ENCODE data around the gene HSP90AA1. TPM values are rescaled to one million over a fixed set of nuclear protein-coding genes. Genes with fewer than 3 reads are reported as not detected.
"Not testable (repeated sequence)": the region's sequence is repeated elsewhere in the genome, so short reads cannot be mapped to it uniquely, and the experiment has no call there.

HSP90AA1 gene
- total RNA-seq (2014; rRNA removed; shearing (Covaris generic); ENCODE audit: low replicate concordance): 95.3 and 116 TPM in 2 replicates

DNA sequence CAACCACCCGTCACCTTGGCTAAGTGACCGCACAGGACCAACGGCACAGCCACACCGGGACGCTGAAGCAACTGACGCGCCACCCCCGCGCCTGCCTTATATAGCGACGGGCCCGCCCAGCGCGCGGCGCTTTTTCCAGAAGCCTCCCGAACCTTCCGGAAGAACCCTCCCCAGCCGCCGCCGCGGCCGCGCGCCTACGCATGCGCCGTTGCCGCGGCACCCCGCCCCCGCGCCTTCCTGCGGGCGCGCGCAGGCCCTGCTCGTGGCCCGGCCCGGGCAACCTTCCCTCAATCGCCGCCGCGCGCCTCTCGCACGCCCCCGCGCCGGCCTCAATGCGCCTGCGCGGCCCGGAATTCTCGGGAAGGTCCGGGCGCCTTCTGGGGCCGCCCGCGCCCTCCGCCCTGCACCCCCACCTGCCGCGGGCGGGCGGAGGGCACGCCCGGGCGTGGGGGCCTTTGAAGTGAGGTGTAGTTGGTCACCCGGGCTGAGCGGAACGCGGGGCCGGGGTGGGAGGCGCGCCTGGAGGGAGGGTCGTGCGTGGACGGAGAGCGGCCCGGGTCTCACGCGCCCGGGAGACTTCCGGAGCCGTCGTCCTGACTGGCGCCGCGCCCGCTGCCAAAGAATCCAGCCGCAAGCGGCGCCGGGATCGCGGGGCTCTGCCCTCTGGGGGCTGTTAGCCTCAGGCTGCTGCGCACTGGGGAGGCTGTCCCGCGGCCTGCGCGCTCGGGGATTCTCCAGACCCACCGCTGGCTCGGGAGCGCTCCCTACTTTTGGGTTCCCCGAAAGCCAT is at the start of gene HSP90AA1:
Gene HSP90AA1, minus strand, starts transcription at position 73 of the 790 bp plus-strand sequence. CDS start 666 bp downstream, outside the sequence.
- peak; percentile 87 for DNase-seq (ENCODE audit: low read depth)
- in situ Hi-C loops (cut with HindIII; ENCODE audit: low pct_unique_long_range_greater_than_20kb, low sequenced_read_pairs): no loop called here

DNA sequence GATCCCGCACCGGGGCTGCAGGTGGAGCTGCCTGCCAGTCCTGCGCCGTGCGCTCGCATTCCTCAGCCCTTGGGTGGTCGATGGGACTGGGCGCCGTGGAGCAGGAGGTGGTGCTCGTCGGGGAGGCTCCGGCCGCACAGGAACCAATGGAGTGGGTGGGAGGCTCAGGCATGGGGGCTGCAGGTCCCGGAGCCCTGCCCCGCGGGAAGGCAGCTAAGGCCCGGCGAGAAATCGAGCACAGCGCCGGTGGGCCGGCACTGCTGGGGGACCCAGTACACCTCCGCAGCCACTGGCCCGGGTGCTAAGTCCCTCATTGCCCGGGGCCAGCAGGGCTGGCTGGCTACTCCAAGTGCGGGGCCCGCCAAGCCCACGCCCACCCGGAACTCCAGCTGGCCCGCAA is 48.6 kb upstream of the HSP90AA1 start:
- in situ Hi-C loops (cut with HindIII; ENCODE audit: low pct_unique_long_range_greater_than_20kb, low sequenced_read_pairs); DNase-seq (ENCODE audit: low read depth): not testable (repeated sequence)

DNA sequence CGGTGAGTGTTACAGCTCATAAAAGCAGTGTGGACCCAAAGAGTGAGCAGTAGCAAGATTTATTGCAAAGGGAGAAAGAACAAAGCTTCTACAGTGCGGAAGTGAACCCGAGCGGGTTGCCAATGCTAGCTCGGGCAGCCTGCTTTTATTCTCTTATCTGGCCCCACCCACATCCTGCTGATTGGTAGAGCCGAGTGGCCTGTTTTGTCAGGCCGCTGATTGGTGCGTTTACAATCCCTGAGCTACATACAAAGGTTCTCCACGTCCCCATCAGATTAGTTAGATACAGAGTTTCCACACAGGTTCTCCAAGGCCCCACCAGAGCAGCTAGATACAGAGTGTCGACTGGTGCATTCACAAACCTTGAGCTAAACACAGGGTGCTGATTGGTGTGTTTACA is 47.9 kb upstream of the HSP90AA1 start:
- in situ Hi-C loops (cut with HindIII; ENCODE audit: low pct_unique_long_range_greater_than_20kb, low sequenced_read_pairs); DNase-seq (ENCODE audit: low read depth): not testable (repeated sequence)

DNA sequence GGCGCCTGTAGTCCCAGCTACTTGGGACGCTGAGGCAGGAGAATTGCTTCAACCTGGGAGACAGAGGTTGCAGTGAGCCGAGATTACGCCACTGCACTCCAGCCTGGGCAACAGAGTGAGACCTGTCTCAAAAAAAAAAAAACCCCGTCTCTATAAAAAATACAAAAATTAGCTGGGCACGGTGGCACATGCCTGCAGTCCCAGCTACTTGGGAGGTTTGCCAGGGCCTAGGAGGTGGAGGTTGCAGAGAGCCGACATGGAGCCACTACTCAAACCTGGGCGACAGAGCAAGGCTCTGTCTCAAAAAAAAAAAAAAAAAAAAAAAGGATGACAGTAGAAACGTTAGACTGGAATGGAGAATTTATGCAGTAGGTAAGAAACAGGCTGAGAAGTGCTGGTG is 47.2 kb upstream of the HSP90AA1 start:
- DNase-seq (ENCODE audit: low read depth); in situ Hi-C loops (cut with HindIII; ENCODE audit: low pct_unique_long_range_greater_than_20kb, low sequenced_read_pairs): not testable (repeated sequence)

DNA sequence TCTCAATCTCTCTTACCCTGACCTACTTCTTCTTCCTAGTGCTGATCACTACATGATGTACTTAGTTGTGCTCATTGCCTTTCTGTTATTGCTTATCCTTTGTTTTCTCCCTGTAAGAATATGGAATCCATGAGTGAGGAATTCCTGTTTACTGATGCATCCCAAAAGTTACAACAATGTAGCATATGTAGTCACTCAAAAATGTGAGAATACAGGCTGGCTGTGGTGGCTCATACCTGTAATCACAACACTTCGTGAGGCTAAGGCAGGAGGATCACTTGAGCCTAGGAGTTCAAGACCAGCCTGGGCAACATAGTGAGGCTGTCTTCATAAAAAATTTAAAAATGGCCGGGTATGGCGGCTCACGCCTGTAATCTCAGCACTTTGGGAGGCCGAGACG is 44.9 kb upstream of the HSP90AA1 start:
- DNase-seq (ENCODE audit: low read depth): no peak

DNA sequence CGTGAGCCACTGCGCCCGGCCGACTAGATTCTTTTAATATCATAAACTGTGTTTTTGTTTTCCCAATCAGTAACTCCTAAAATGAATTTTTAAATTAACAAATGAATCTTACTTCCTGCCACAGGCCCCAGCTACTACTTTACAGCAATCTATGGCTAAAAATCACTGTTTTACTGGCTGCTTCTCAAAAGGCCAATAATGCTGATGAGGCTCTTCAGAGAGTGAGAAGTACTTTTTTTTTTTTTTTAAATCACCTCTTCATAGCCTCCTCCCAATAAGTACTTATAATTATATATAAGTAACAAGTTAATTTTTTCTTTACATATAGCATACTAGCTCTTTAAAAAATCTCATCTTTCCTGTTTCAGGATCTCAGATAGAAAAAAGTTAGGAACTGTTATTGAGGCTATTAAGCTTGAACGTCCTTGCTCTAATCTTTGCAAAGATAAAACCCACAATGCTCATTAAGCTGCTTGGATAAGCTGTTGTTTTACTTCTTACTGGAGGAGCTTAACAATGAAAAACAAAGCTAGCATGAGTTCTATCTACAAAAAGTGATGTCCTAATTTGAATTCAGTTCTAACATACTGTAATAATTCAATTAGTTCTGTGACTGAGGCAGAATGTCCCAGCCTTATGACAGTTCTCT is 40.1 kb upstream of the HSP90AA1 start:
- in situ Hi-C loops (cut with HindIII; ENCODE audit: low pct_unique_long_range_greater_than_20kb, low sequenced_read_pairs): no loop called here
- no peak for DNase-seq (ENCODE audit: low read depth)

More for the DNA sequence above, 44.9 kb upstream of the HSP90AA1 start:
- in situ Hi-C loops (cut with HindIII; ENCODE audit: low pct_unique_long_range_greater_than_20kb, low sequenced_read_pairs): no loop called here

DNA sequence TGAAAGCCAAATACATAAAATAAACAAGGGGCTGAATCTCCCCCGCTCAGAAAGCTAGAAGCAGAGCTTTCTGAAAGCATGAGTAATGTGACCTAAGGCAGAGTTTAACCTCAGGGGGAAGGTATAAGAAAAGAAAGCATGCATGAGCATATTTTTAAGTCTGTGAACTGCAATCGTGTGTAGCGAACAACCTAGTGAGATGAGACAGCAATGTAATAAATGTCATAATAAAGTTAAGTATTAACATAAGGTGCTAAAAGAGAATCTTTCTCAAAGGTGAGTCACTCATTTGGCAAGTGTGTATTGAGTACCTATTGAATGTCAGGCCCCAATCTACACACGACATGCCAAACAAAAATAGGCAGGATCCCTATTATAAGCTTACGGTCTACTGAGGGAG is 38.7 kb upstream of the HSP90AA1 start:
- DNase-seq (ENCODE audit: low read depth): peak; percentile 87
- in situ Hi-C loops (cut with HindIII; ENCODE audit: low pct_unique_long_range_greater_than_20kb, low sequenced_read_pairs): no loop called here

DNA sequence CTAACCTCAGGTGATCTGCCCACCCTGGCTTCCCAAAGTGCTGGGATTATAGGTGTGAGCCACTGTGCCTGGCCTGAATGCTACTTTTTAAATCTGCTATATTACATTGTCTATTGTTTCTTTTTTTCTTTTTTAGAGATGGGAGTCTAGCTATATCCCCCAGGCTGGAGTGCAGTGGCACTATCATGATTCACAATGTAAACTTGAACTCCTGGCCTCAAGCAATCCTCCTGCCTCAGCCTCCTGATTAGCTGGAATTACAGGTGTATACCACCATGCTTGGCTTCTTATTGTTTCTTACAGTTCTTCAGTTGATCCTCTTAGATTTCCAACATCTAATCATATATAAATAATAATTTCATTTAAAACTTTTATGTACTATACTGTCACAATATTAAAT is 37.6 kb upstream of the HSP90AA1 start:
- DNase-seq (ENCODE audit: low read depth): no peak
- in situ Hi-C loops (cut with HindIII; ENCODE audit: low pct_unique_long_range_greater_than_20kb, low sequenced_read_pairs): no loop called here

DNA sequence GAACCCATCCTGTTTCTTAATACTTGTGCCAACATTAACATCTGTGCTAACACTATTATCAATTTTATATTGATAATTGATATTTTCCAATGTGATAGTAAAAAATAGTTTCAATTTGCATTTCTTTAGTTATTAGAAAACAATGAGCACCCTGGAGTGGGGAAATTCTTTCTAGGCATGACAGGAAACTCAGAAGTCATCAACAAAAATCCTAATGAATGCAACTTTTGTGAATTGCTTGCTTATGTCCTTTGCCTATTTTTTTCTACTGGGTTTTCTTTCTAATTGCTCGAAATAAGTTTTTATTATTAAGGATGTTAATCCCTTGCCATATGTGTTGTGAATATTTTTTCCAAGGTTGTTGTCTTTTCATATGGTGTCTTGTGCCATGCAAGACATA is 34.7 kb upstream of the HSP90AA1 start:
- DNase-seq (ENCODE audit: low read depth): no peak
- in situ Hi-C loops (cut with HindIII; ENCODE audit: low pct_unique_long_range_greater_than_20kb, low sequenced_read_pairs): no loop called here

DNA sequence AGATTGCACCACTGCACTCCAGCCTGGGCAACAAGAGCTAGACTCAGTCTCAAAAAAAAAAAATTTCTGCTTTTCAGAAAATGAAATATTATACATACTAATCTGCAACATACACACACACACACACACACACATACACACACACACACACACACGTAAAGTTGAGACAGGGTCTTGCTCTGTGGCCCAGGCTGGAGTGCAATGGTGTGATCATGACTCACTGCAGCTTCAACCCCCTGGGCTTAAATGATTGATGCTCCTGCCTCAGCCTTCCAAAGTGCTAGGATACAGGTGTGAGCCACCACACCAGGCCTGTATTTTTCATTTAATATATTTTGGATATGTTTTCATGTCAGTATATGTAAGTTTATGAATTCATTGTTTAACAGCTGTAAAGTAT is 34.0 kb upstream of the HSP90AA1 start:
- in situ Hi-C loops (cut with HindIII; ENCODE audit: low pct_unique_long_range_greater_than_20kb, low sequenced_read_pairs): no loop called here
- no peak for DNase-seq (ENCODE audit: low read depth)

DNA sequence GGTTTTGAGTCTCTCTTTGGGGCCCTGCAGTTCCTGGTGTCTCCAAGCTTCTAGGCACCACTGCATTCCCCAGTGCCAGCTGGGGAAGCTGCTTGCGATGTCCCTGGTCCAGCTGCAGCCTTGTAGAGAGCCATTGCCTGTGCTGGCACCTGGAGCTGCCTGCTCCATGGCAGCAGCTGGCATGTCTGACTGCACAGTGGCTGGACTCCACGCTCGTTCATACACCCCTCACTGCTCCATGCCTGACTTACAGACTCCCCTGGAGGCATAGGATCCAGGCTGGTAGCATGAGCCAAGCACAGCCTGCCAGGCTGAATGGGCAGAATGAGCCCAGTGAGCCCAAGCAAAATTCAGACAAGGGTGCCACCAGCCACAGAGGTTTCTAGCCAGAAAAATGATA is 31.0 kb upstream of the HSP90AA1 start:
- in situ Hi-C loops (cut with HindIII; ENCODE audit: low pct_unique_long_range_greater_than_20kb, low sequenced_read_pairs): no loop called here
- DNase-seq (ENCODE audit: low read depth): no peak

DNA sequence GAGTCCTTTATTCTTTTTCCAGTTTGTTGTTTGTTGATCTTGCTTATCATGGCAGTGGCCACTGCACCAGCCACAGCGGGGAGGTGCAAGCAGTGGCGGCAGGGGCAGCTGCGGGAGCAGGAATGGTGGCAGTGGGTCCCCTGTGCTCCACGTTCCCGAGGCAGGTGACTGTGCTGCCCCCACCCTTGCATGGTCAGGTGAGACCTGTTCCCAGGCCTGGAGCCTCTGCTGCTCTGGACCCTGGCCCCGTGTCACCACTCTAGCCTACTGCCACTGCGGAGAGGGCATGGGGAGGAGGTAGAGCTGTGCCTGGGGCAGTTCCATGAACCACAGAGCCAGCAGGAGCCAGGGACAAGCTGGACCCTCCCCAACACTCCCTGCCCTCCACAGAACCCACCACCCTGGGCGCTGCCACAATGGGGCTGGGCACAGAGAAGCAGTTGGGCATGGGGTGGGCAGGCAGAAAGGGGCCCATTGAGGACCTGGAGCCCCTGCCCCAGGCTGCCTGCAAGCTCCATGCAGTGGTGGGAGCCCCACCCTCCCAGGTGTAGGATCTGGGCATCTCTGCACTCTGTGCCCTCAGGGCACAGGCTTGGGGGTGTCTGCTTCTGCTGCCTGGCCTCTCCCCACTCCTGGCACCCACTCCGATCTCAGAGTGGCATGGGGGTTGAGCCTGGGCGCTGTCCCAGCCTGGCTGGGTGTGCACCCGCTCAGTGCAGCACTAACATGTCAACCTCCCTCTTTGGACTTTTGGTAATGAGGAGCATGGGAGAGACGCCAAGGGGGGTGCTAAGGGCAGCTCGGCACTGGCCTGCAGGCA is 29.7 kb upstream of the HSP90AA1 start:
- in situ Hi-C loops (cut with HindIII; ENCODE audit: low pct_unique_long_range_greater_than_20kb, low sequenced_read_pairs): no loop called here
- DNase-seq (ENCODE audit: low read depth): no peak

DNA sequence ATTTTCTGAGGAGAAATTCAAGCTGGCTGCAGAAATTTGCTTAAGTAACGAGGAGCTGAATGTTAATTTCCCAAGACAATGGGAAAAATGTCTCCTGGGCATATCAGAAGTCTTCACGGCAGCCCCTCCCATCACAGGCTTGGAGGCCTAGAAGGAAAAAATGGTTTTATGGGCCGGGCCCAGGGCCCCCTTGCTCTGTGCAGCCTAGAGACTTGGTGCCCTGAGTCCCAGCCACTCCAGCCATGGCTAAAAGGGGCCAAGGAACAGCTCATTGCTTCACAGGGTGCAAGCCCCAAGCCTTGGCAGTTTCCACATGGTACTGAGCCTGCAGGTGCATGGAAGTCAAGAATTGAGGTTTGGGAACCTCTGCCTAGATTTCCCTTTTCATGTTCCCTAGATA is 24.3 kb upstream of the HSP90AA1 start:
- DNase-seq (ENCODE audit: low read depth): no peak
- in situ Hi-C loops (cut with HindIII; ENCODE audit: low pct_unique_long_range_greater_than_20kb, low sequenced_read_pairs): no loop called here

DNA sequence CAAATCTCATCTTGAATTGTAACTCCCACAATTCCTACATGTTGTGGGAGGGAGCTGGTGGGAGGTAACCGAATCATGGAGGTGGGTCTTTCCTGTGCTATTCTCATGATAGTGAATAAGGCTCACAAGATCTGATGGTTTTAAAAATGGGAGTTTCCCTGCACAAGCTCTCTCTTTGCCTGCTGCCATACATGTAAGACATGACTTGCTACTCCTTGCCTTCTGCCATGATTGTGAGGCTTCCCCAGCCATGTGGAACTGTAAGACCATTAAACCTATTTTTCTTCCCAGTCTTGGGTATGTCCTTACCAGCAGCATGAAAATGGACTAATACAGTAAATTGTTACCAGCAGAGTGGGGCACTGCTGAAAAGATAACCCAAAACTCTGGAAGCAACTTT is 22.5 kb upstream of the HSP90AA1 start:
- in situ Hi-C loops (cut with HindIII; ENCODE audit: low pct_unique_long_range_greater_than_20kb, low sequenced_read_pairs); DNase-seq (ENCODE audit: low read depth): not testable (repeated sequence)

DNA sequence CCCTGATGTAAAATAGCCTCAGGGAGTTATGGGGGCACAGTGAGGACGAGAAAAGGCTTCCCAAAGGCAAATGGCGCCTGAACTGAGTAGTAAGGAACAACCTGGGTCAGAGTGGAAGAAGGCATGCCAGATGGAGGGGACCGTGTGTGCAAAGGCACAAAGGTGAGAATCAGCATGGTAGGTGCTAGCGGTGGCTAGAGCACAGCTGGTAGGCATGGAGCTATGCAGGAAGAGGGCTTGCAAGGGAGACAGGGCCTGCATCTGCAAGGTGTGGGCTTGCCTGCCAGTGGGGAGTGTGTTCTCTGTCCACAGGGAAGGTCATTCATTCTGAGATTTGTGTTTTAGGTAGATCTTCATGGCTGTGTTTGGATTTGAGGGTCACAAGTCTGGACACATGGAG is 18.5 kb upstream of the HSP90AA1 start:
- in situ Hi-C loops (cut with HindIII; ENCODE audit: low pct_unique_long_range_greater_than_20kb, low sequenced_read_pairs): no loop called here

DNA sequence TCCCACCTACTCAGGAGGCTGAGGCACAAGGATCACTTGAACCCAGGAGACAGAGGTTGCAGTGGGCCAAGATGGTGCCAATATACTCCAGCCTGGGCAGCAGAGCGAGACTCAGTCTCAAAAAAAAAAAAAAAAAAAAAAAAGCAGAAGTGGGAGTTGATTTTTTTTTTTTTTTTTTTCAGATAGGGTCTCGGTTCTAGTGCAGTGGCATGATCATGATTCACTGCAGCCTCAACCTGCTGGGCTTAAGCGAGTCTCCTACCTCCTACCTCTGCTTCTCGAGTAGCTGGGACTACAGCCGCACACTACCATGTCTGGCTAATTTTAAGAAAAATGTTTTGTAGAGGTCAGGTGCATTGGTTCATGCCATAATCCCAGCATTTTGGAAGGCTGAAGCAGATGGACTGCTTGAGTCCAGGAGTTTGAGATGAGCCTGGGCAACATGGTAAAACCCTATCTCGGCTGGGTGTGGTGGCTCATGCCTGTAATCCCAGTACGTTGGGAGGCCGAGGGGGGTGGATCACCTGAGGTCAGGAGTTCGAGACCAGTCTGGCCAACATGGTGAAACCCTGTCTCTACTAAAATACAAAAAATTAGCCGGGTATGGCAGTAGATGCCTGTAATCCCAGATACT is 16.3 kb upstream of the HSP90AA1 start:
- in situ Hi-C loops (cut with HindIII; ENCODE audit: low pct_unique_long_range_greater_than_20kb, low sequenced_read_pairs): no loop called here
- no peak for DNase-seq (ENCODE audit: low read depth)

More for the DNA sequence above, 18.5 kb upstream of the HSP90AA1 start:
- DNase-seq (ENCODE audit: low read depth): no peak

DNA sequence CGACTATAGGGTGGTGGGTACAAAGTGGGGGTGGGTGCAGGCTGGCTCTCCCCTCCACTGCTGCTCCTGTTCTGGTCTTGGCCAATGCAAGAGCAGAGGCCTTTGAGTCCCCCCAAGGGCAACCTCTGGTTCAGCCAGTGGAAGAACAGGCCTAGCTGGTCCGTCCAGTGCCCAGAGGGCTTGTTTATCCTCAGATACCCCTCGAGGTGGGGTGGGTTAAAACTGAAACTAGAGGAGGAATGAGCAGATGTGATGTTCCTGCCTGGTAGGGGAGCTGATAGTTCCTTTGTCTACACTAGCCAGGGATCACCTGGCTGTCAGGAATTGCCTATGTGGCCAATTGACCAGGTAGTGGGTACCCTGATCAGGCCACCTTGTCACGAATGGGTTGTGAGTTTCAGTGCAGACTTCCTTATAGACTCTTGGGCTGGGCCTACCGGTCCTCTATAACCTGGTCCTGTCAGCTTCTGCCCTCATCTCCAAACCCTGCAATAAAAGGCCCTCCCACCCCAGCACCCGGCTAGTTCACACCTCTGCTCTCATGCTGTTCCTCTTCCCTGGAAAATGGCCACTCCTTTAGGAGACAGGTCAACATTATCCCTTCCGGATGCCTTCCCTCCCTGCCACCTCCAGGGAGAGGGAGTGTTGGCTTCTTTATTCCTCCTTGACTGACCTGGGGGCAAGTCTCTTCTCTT is 10.7 kb upstream of the HSP90AA1 start:
- in situ Hi-C loops (cut with HindIII; ENCODE audit: low pct_unique_long_range_greater_than_20kb, low sequenced_read_pairs): no loop called here
- no peak for DNase-seq (ENCODE audit: low read depth)

All from Caki2 (cell line).